Activated CD8-positive, alpha-beta memory T cell treated with anti-CD3 and anti-CD28 coated beads, Interleukin-2, amount 10 ng/mL, durations not matched to agents 7 days and 5 days (primary cell): ENCODE measurements around the gene FBN3. TPM values are rescaled to one million over a fixed set of nuclear protein-coding genes. Genes with fewer than 3 reads are reported as not detected.
"Not testable (repeated sequence)": the region's sequence is repeated elsewhere in the genome, so short reads cannot be mapped to it uniquely, and the experiment has no call there.

Experiments
- ATAC-seq: fragments of 150-1000 bp; cut with Tn5 transposase; one replicate; pipeline ENCODE4 v1.10.0; 2021; ENCODE audit warnings: moderate library complexity
- CTCF ChIA-PET: fragments of 350-600 bp; sonication (Branson Sonifier 250); formaldehyde crosslinking; loops from one replicate; lab custom pipeline; 2021; ENCODE audit warnings: antibody characterized with exemption; lab: Charles Lee
- DNase-seq: peaks from one replicate; pipeline ENCODE4 v3.0.0-alpha.2; 2020
- H3K27ac Mint-ChIP-seq: one replicate; pipeline ENCODE4 v1.8.0; 2021; ENCODE audit warnings: mild to moderate bottlenecking, mixed read lengths
- H3K27me3 Mint-ChIP-seq: one replicate; pipeline ENCODE4 v1.8.0; 2021; ENCODE audit warnings: mixed read lengths
- H3K36me3 Mint-ChIP-seq: one replicate; pipeline ENCODE4 v1.8.0; 2021; ENCODE audit warnings: mild to moderate bottlenecking, mixed read lengths
- H3K4me1 Mint-ChIP-seq: one replicate; pipeline ENCODE4 v1.8.0; 2021; ENCODE audit warnings: mixed read lengths
- H3K4me3 Mint-ChIP-seq: one replicate; pipeline ENCODE4 v1.8.0; 2021; ENCODE audit warnings: mild to moderate bottlenecking, moderate library complexity, mixed read lengths
- H3K9me3 Mint-ChIP-seq: one replicate; pipeline ENCODE4 v1.8.0; 2022; ENCODE audit warnings: low read depth, mixed read lengths
- total RNA-seq, 2 experiments: library from RNA; stranded (reverse); gene quantifications; one replicate each; pipeline ENCODE4 v1.2.3, GENCODE V29; 2021

The FBN3 gene
- total RNA-seq, 2 experiments from 2014 or later, result 0.06 TPM; not detected in 1

GRCh38 chr19:8159322-8159721 is 9.9 kb upstream of the FBN3 start:
- H3K27ac Mint-ChIP-seq, ATAC-seq, H3K9me3 Mint-ChIP-seq, DNase-seq, H3K4me1 Mint-ChIP-seq, H3K36me3 Mint-ChIP-seq, H3K4me3 Mint-ChIP-seq: not testable (repeated sequence)
- CTCF ChIA-PET, result interaction anchor here (0.9 to 2.7 kb wide), 9 partner anchors 9 to 214 kb away, joined by 3 to 26 read pairs (median 4); no protein-coding TSS in a partner anchor
- H3K27me3 Mint-ChIP-seq, result peaks cover 13% of the 10 kb centered on the region

GRCh38 chr19:8158411-8159074 is 9.2 kb upstream of the FBN3 start:
- DNase-seq (peak; percentile 66), ATAC-seq (peak; percentile 85)
- CTCF ChIA-PET, result interaction anchor here (0.6 to 2.7 kb wide), 21 partner anchors 9 to 214 kb away, joined by 3 to 26 read pairs (median 4); no protein-coding TSS in a partner anchor
- Mint-ChIP-seq H3K36me3 (no peaks in the 10 kb centered on the region), H3K9me3 (no peaks in the 10 kb centered on the region), H3K27me3 (peaks cover 13% of the 10 kb centered on the region), H3K4me3 (no peak overlapping the region), H3K27ac (no peak overlapping the region), H3K4me1 (peaks cover 9% of the 10 kb centered on the region)

GRCh38 chr19:8155318-8155717 is 5.9 kb upstream of the FBN3 start:
- Mint-ChIP-seq H3K4me3 (no peak overlapping the region), H3K27ac (no peak overlapping the region), H3K36me3 (no peaks in the 10 kb centered on the region), H3K9me3 (no peaks in the 10 kb centered on the region), H3K4me1 (no peaks in the 10 kb centered on the region), H3K27me3 (peaks cover 29% of the 10 kb centered on the region)
- CTCF ChIA-PET, result interaction anchor here (1.1 to 1.4 kb wide), 3 partner anchors 10 to 100 kb away, joined by 3 read pairs; no protein-coding TSS in a partner anchor
- DNase-seq (no peak), ATAC-seq (no peak)

GRCh38 chr19:8154014-8154413 is 4.6 kb upstream of the FBN3 start:
- CTCF ChIA-PET, result interaction anchor here (1.1 to 2.1 kb wide), 2 partner anchors 102 to 210 kb away, joined by 3 to 8 read pairs; partner anchors contain the start of gene TIMM44
- H3K27me3 Mint-ChIP-seq, result peaks cover 37% of the 10 kb centered on the region
- peak; percentile 39 for ATAC-seq
- not testable (repeated sequence) for H3K9me3 Mint-ChIP-seq, H3K36me3 Mint-ChIP-seq, H3K27ac Mint-ChIP-seq, H3K4me1 Mint-ChIP-seq, H3K4me3 Mint-ChIP-seq
- DNase-seq, result peak; percentile 44

- no peaks in the 10 kb centered on the region for H3K9me3 Mint-ChIP-seq
- no peak overlapping the region for H3K4me3 Mint-ChIP-seq
- ATAC-seq (no peak), DNase-seq (no peak)
- peaks cover 3% of the 10 kb centered on the region for H3K4me1 Mint-ChIP-seq
- no peak overlapping the region for H3K27ac Mint-ChIP-seq
- CTCF ChIA-PET, result no interaction called here
- H3K27me3 Mint-ChIP-seq, result peaks cover 52% of the 10 kb centered on the region
- no peaks in the 10 kb centered on the region for H3K36me3 Mint-ChIP-seq
Observed at GRCh38 chr19:8151767-8152035, 2.3 kb upstream of the FBN3 start.

- no peaks in the 10 kb centered on the region for H3K9me3 Mint-ChIP-seq
- H3K27ac Mint-ChIP-seq, result no peak overlapping the region
- H3K36me3 Mint-ChIP-seq, result no peaks in the 10 kb centered on the region
- no peak for DNase-seq
- no peak overlapping the region for H3K4me3 Mint-ChIP-seq
- peaks cover 56% of the 10 kb centered on the region for H3K27me3 Mint-ChIP-seq
- no peak for ATAC-seq
- CTCF ChIA-PET, result no interaction called here
- peaks cover 3% of the 10 kb centered on the region for H3K4me1 Mint-ChIP-seq
Observed at GRCh38 chr19:8150998-8151766, 1.8 kb upstream of the FBN3 start.

- CTCF ChIA-PET, result interaction anchor here (0.7 kb wide), 1 partner anchor 9 kb away, joined by 3 read pairs; no protein-coding TSS in a partner anchor
- Mint-ChIP-seq H3K27ac (no peak overlapping the region), H3K9me3 (no peaks in the 10 kb centered on the region), H3K4me3 (no peak overlapping the region), H3K4me1 (peaks cover 3% of the 10 kb centered on the region), H3K27me3 (peaks cover 59% of the 10 kb centered on the region), H3K36me3 (no peaks in the 10 kb centered on the region)
- no peak for DNase-seq
- no peak for ATAC-seq
Observed at GRCh38 chr19:8150178-8150865, 930 bp upstream of the FBN3 start.

- Mint-ChIP-seq H3K27me3 (peaks cover 53% of the 10 kb centered on the region), H3K36me3 (no peaks in the 10 kb centered on the region), H3K27ac (no peak overlapping the region), H3K4me1 (peaks cover 3% of the 10 kb centered on the region), H3K4me3 (no peak overlapping the region), H3K9me3 (no peaks in the 10 kb centered on the region)
- ATAC-seq (no peak), DNase-seq (no peak)
- CTCF ChIA-PET, result no interaction called here
Observed at GRCh38 chr19:8148410-8149260, 757 bp downstream of the FBN3 start.

- Mint-ChIP-seq H3K27me3 (peaks cover 50% of the 10 kb centered on the region), H3K4me3 (no peak overlapping the region), H3K27ac (no peak overlapping the region), H3K36me3 (no peaks in the 10 kb centered on the region), H3K9me3 (no peaks in the 10 kb centered on the region), H3K4me1 (peaks cover 3% of the 10 kb centered on the region)
- CTCF ChIA-PET, result no interaction called here
- no peak for ATAC-seq
- DNase-seq, result no peak
Observed at GRCh38 chr19:8148088-8148409, 1.3 kb downstream of the FBN3 start.

GRCh38 chr19:8147582-8147978 is 1.8 kb downstream of the FBN3 start:
- DNase-seq (no peak), ATAC-seq (no peak)
- no peaks in the 10 kb centered on the region for H3K9me3 Mint-ChIP-seq
- peaks cover 3% of the 10 kb centered on the region for H3K4me1 Mint-ChIP-seq
- H3K4me3 Mint-ChIP-seq, result no peak overlapping the region
- CTCF ChIA-PET, result no interaction called here
- H3K27me3 Mint-ChIP-seq, result peaks cover 50% of the 10 kb centered on the region
- H3K27ac Mint-ChIP-seq, result no peak overlapping the region
- H3K36me3 Mint-ChIP-seq, result no peaks in the 10 kb centered on the region

- ATAC-seq, result no peak
- peaks cover 3% of the 10 kb centered on the region for H3K4me1 Mint-ChIP-seq
- CTCF ChIA-PET, result no interaction called here
Observed at GRCh38 chr19:8146877-8147581, 2.4 kb downstream of the FBN3 start.

GRCh38 chr19:8144273-8144995 is 5.0 kb downstream of the FBN3 start:
- CTCF ChIA-PET, result no interaction called here
- ATAC-seq (no peak), DNase-seq (no peak)
- Mint-ChIP-seq H3K27me3 (peaks cover 29% of the 10 kb centered on the region), H3K27ac (no peak overlapping the region), H3K9me3 (no peaks in the 10 kb centered on the region), H3K4me3 (no peak overlapping the region), H3K4me1 (peaks cover 3% of the 10 kb centered on the region), H3K36me3 (no peaks in the 10 kb centered on the region)

More at GRCh38 chr19:8146877-8147581, 2.4 kb downstream of the FBN3 start:
- no peaks in the 10 kb centered on the region for H3K36me3 Mint-ChIP-seq
- no peak overlapping the region for H3K4me3 Mint-ChIP-seq
- no peak for DNase-seq
- H3K27ac Mint-ChIP-seq, result no peak overlapping the region
- H3K27me3 Mint-ChIP-seq, result peaks cover 50% of the 10 kb centered on the region
- no peaks in the 10 kb centered on the region for H3K9me3 Mint-ChIP-seq
